Stomach (tissue), 9 donors: Measurements from ENCODE around the gene MIPOL1. TPM values are rescaled to one million over a fixed set of nuclear protein-coding genes. Genes with fewer than 3 reads are reported as not detected.

Experiments used
- DNase-seq, 2 donors: peaks; one replicate each; pipeline versions ENCODE4 v3.0.0 to v3.0.0-alpha.2; 2013 to 2019
- H3K27ac ChIP-seq, 5 donors: fragments of 200-600 bp in 4 of 5; sonication (generic) in 4 of 5; one replicate each; pipeline ENCODE4 v1.5.1; 2013 to 2019; ENCODE audit warnings: mild to moderate bottlenecking in 1 of 5, moderate library complexity in 1 of 5
- H3K27me3 ChIP-seq, 3 donors: fragments of 200-600 bp; sonication (generic); one replicate each; pipeline ENCODE4 v1.5.1; 2017 to 2019; ENCODE audit warnings: mixed run types in 1 of 3
- H3K36me3 ChIP-seq, 4 donors: fragments of 200-600 bp; sonication (generic); 1 replicate in 3 of 4; 2 replicates in 1 of 4; pipeline ENCODE4 v1.5.1; 2016 to 2019
- H3K4me1 ChIP-seq, 4 donors: fragments of 200-600 bp; sonication (generic); one replicate each; pipeline ENCODE4 v1.5.1; 2016 to 2019
- H3K4me3 ChIP-seq, 4 donors: fragments of 200-600 bp; sonication (generic) in 3 of 4; one replicate each; pipeline ENCODE4 v1.5.1; 2016 to 2019; ENCODE audit warnings: mild to moderate bottlenecking in 1 of 4
- H3K9me3 ChIP-seq, 4 donors: fragments of 200-600 bp; sonication (generic); one replicate each; pipeline ENCODE4 v1.5.1; 2016 to 2019
- EP300 ChIP-seq: sonication (generic); formaldehyde crosslinking; IDR thresholded peaks from one replicate; pipeline ENCODE4 v1.6.1; 2017; ENCODE audit warnings: antibody characterized with exemption
- POLR2A ChIP-seq, 4 donors: fragments of 450-650 bp; IDR thresholded peaks; one replicate each; pipeline ENCODE4 v1.6.1; 2016; ENCODE audit warnings: antibody characterized with exemption in 4 of 4, control low read depth in 2 of 4, mild to moderate bottlenecking in 1 of 4, moderate library complexity in 1 of 4
- POLR2AphosphoS5 ChIP-seq, 3 donors: sonication (generic); formaldehyde crosslinking; IDR thresholded peaks; one replicate each; pipeline ENCODE4 v1.6.1; 2016; ENCODE audit warnings: antibody characterized with exemption in 3 of 3
- WGBS, 5 donors: extraction: QIAGEN DNeasy Blood & Tissue Kit in 3 of 5; methylation state at CpG; one replicate each; pipeline versions ENCODE4 v1.1.5 to v1.1.7; 2013 to 2018; 5-methylcytosine and 5-hydroxymethylcytosine counted together
- intact Hi-C: fragments of 100-400 bp; cut with DNase I; formaldehyde crosslinking; loops from one replicate; pipeline ENCODE4 v1.15.1; 2023; ENCODE audit warnings: low total_unique reads
- polyA plus RNA-seq, 3 donors: library from polyadenylated mRNA; stranded (reverse); fragments of 200-250 nt; gene quantifications; one replicate each; pipeline ENCODE4 v1.2.3, GENCODE V29; 2013
- total RNA-seq, 5 donors: library from RNA; depleted of rRNA; stranded (reverse); fragments of >200 nt; gene quantifications; one replicate each; pipeline versions ENCODE4 v1.1.0 to v1.2.3, GENCODE V29; 2014 to 2016
- TF ChIP-seq, protein P1 (sequence below), 7 experiments: fragments of 450-650 bp in 4 of 7; fragments of 200-600 bp in 3 of 7; sonication (generic) in 3 of 7; IDR thresholded peaks; one replicate each; pipeline ENCODE4 v1.5.1; 2016 to 2019; ENCODE audit warnings: antibody characterized with exemption in 7 of 7, control low read depth in 2 of 7, mild to moderate bottlenecking in 1 of 7
- donor health status: healthy with polysubstance abuse.
- donor health status: Bipolar disorder and iron deficiency.
- donor health status: healthy.

The MIPOL1 gene
- total and polyA plus RNA-seq, 8 donors = 2.2 to 133 (median 15.8) TPM

DNA sequence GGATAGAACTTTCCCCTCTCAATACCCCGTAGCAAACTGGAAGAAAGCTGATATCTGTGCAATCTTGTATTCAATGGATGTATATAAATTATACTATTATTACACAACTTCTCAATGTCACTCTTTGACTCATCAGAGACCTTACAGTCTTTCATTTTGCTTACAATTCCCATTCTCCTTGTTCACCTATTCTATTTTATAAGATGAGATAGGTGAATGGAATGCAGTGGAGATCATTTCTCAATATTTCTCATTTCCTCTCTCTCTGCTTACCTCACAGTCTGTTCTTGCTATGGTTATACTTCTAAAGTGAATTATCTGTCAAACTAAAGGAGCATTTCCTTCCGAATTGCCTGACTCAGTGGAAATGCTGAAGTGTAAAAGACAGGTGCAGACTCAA is 382.4 kb downstream of the MIPOL1 start:
- intact Hi-C loops = no loop called here
- no peak overlapping the region for H3K27ac ChIP-seq
- WGBS, 5 donors = 88 to 94% (median 91%) methylated on average over 2 of the region's 2 CpGs
- no peak overlapping the region for H3K4me3 ChIP-seq
- no peak for TF ChIP-seq EP300
- TF ChIP-seq POLR2A (IDR thresholded peaks at IDR 0.05) = no peak
- no peak for TF ChIP-seq POLR2AphosphoS5 (IDR thresholded peaks at IDR 0.05)
- TF ChIP-seq, protein P1, sequence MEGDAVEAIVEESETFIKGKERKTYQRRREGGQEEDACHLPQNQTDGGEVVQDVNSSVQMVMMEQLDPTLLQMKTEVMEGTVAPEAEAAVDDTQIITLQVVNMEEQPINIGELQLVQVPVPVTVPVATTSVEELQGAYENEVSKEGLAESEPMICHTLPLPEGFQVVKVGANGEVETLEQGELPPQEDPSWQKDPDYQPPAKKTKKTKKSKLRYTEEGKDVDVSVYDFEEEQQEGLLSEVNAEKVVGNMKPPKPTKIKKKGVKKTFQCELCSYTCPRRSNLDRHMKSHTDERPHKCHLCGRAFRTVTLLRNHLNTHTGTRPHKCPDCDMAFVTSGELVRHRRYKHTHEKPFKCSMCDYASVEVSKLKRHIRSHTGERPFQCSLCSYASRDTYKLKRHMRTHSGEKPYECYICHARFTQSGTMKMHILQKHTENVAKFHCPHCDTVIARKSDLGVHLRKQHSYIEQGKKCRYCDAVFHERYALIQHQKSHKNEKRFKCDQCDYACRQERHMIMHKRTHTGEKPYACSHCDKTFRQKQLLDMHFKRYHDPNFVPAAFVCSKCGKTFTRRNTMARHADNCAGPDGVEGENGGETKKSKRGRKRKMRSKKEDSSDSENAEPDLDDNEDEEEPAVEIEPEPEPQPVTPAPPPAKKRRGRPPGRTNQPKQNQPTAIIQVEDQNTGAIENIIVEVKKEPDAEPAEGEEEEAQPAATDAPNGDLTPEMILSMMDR (IDR thresholded peaks at IDR 0.05) = no peak
- no peaks in the 10 kb centered on the region for H3K36me3 ChIP-seq
- DNase-seq = no peak
- H3K9me3 ChIP-seq = no peaks in the 10 kb centered on the region
- peaks cover 14 to 20% (median 18%) of the 10 kb centered on the region in 4 donors for H3K4me1 ChIP-seq
- H3K27me3 ChIP-seq = peaks cover 7 to 33% (median 20%) of the 10 kb centered on the region in 3 donors

DNA sequence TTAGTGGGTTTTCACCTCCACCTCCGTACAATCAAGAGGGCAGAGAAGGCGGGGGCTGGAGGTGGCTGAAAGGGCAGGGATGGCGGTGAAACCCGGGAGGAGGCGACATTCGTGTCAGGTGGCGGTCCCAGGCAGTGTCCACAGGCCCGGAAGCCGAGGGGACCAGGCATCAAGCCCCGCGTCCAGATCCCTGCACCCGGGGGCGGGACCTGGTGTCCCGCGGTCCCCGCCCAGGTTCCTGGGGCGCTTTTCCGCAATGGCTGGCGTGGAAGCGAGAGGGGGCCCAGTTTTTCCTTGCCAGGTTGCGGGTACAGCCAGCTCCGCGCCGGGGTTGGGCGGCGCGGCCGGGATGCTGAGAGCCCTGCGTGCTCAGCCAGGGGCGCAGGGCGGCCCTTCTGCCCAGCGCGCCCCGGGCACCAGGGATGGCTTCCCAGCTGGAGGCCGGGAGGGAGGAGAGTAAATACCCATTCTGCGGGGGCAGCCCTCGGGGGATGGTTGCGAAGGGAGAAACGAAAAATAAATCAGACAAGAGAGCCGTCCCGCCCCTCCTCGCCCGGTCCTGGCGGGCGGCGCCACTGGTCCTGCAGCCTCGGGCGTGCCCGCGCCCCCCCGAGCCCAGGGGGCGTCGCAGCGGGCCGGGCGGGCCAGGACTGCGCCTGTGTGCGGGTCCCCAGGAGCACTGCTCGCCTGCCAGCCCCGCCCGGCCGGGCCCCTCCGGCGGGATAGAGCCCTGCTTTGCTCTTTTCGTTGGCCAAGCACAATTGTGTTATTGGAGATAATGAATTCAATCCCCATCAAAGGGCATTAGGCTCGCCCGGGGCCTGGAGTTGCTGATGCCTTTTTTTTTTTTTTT is 385.8 kb downstream of the MIPOL1 start:
- peak overlapping the region; percentile 86 to 98 (median 92) for H3K27ac ChIP-seq
- no peaks in the 10 kb centered on the region for H3K36me3 ChIP-seq
- TF ChIP-seq POLR2AphosphoS5 (IDR thresholded peaks at IDR 0.05) (peak in 1 of 3 donors; percentile 28), POLR2A (IDR thresholded peaks at IDR 0.05) (no peak)
- no peaks in the 10 kb centered on the region for H3K9me3 ChIP-seq
- intact Hi-C loops = no loop called here
- H3K4me3 ChIP-seq = peak overlapping the region; percentile 28 to 50 (median 40)
- peaks cover 18 to 64% (median 40%) of the 10 kb centered on the region in 3 donors for H3K27me3 ChIP-seq
- DNase-seq = peak in 1 of 2 donors; percentile 83
- 2 to 8% (median 3%) methylated on average over 51 to 67 of the region's 67 CpGs for WGBS, 5 donors
- peaks cover 18 to 36% (median 27%) of the 10 kb centered on the region in 4 donors for H3K4me1 ChIP-seq

DNA sequence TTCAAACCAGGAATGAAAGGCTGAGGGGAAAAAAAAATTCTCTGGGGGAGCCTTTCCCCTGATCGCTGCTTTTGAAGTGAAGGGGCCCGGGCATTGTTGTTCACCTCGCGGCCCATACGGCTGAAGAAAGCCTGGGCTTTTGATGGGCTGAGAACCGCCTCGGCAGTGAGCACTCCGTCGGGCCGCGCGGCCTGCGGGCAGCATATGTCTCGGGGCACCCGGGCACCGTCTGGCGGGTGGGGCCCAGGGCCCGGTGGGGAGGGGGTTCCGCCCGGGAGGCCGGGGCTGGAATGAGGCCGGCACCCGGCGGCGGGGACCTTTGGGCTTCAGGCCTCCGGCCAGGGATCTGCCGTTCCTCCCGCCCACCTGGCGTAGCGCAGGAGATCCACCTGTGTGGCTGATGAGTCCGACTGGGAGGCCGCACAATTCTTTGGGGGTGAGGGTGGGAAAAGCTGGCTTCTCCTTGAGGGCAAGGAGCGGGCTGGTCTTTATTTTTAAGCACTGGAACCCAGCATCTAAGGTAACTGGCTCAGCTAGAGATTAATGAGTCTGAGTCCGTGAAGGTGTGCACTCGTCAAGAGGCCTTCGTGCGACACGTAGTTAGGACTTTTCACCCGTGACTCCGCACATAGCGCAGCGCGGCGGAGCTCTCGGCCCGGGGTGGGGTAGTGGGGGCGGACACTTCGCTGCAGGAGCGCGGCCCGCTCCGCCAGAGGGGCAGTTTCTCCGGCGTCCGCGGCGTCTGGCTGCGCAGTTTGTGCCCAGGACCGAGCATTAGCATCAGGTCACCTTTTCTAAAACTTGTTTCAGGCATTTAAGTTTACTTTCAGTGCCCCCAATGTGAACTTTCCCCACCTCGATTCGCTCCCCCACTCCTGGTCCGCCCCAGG is 386.7 kb downstream of the MIPOL1 start:
- DNase-seq = peak; percentile 61 to 74
- TF ChIP-seq EP300 (no peak), POLR2AphosphoS5 (IDR thresholded peaks at IDR 0.05) (peak in 2 of 3 donors; percentile 7 to 58)
- TF ChIP-seq, protein P1 (IDR thresholded peaks at IDR 0.05) = no peak
- H3K27me3 ChIP-seq = peaks cover 18 to 73% (median 47%) of the 10 kb centered on the region in 3 donors
- intact Hi-C loops = no loop called here
- H3K27ac ChIP-seq = peak overlapping the region; percentile 86 to 98 (median 92)
- H3K4me1 ChIP-seq = peaks cover 18 to 36% (median 27%) of the 10 kb centered on the region in 4 donors
- H3K4me3 ChIP-seq = peak overlapping the region; percentile 28 to 50 (median 40)
- H3K9me3 ChIP-seq = no peaks in the 10 kb centered on the region
- no peaks in the 10 kb centered on the region for H3K36me3 ChIP-seq
- 4 to 14% (median 12%) methylated on average over 41 to 62 of the region's 62 CpGs for WGBS, 5 donors

DNA sequence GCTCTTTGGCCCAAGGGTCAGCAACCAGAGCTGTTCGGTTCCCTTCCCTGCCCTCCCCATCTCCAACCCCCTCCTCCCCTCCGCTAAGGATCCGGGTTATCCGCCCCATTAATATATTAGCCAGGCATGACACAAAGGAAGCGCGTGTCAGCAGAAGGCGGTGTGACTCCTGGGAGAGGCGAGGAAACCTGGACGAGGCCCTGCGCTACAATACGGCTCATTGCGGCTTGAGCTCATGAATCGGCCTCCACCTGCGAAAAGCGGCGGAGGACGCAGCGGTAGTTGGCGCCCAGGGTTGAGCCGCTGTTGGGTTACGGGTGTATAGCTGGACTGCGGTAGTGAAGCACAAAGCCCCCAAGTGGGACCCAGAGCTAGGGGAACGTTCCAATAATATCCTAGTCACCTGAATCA is 387.4 kb downstream of the MIPOL1 start:
- TF ChIP-seq, protein P1 (IDR thresholded peaks at IDR 0.05) = no peak
- no peak for TF ChIP-seq EP300
- peak in 1 of 3 donors; percentile 41 for TF ChIP-seq POLR2AphosphoS5 (IDR thresholded peaks at IDR 0.05)
- no peak for TF ChIP-seq POLR2A (IDR thresholded peaks at IDR 0.05)
- peak; percentile 69 to 74 for DNase-seq
- Histone ChIP-seq H3K4me3 (peak overlapping the region in 3 of 4 donors; percentile 35 to 50 (median 44)), H3K9me3 (no peaks in the 10 kb centered on the region), H3K4me1 (peaks cover 18 to 36% (median 27%) of the 10 kb centered on the region in 4 donors), H3K36me3 (no peaks in the 10 kb centered on the region), H3K27me3 (peaks cover 18 to 79% (median 47%) of the 10 kb centered on the region in 3 donors), H3K27ac (peak overlapping the region; percentile 86 to 98 (median 92))
- WGBS, 5 donors = 2 to 12% (median 10%) methylated on average over 20 to 23 of the region's 23 CpGs
- intact Hi-C loops = no loop called here
